SK-N-SH (cell line): Measurements from ENCODE around the gene NAXD.

Experiments
- EP300 ChIP-seq, 2 experiments: IDR thresholded peaks; 2 replicates each; pipeline versions ENCODE4 v1.4.0 to v1.6.1; 2012; ENCODE audit warnings: borderline replicate concordance in 1 of 2, low read depth in 1 of 2, low read length in 1 of 2
- POLR2AphosphoS5 ChIP-seq: IDR thresholded peaks from 2 replicates; pipeline ENCODE4 v1.6.1; 2012; ENCODE audit warnings: low read depth, low read length
- SMC3 ChIP-seq: IDR thresholded peaks from 2 replicates; pipeline ENCODE4 v1.6.1; 2012; ENCODE audit warnings: low read depth, low read length, improper control_type of control experiment
- TAF1 ChIP-seq: IDR thresholded peaks from 2 replicates; pipeline ENCODE4 v1.6.1; 2012; ENCODE audit warnings: low read depth, mild to moderate bottlenecking, low read length, moderate library complexity, borderline replicate concordance
- TF ChIP-seq, protein P1 (sequence below): IDR thresholded peaks from 2 replicates; pipeline ENCODE4 v1.6.1; 2012; ENCODE audit warnings: mild to moderate bottlenecking, low read depth, low read length, moderate library complexity

- TF ChIP-seq POLR2AphosphoS5: no peak
- no peak for TF ChIP-seq EP300 (IDR thresholded peaks at IDR 0.05; ENCODE audit: borderline replicate concordance in 1 of 2, low read depth in 1 of 2, low read length in 1 of 2)
- TF ChIP-seq, protein P1, sequence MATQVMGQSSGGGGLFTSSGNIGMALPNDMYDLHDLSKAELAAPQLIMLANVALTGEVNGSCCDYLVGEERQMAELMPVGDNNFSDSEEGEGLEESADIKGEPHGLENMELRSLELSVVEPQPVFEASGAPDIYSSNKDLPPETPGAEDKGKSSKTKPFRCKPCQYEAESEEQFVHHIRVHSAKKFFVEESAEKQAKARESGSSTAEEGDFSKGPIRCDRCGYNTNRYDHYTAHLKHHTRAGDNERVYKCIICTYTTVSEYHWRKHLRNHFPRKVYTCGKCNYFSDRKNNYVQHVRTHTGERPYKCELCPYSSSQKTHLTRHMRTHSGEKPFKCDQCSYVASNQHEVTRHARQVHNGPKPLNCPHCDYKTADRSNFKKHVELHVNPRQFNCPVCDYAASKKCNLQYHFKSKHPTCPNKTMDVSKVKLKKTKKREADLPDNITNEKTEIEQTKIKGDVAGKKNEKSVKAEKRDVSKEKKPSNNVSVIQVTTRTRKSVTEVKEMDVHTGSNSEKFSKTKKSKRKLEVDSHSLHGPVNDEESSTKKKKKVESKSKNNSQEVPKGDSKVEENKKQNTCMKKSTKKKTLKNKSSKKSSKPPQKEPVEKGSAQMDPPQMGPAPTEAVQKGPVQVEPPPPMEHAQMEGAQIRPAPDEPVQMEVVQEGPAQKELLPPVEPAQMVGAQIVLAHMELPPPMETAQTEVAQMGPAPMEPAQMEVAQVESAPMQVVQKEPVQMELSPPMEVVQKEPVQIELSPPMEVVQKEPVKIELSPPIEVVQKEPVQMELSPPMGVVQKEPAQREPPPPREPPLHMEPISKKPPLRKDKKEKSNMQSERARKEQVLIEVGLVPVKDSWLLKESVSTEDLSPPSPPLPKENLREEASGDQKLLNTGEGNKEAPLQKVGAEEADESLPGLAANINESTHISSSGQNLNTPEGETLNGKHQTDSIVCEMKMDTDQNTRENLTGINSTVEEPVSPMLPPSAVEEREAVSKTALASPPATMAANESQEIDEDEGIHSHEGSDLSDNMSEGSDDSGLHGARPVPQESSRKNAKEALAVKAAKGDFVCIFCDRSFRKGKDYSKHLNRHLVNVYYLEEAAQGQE: no peak
- TF ChIP-seq SMC3: no peak
- no peak for TF ChIP-seq TAF1
These were observed 68.6 kb downstream of the NAXD start for GRCh38 chr13:110683921-110684320.
